Measurements from ENCODE around the gene FAM120A.
"Not testable (repeated sequence)": the region's sequence is repeated elsewhere in the genome, so short reads cannot be mapped to it uniquely, and the experiment has no call there.

The FAM120A gene

GRCh38 chr9:93505541-93506132 is 54.2 kb downstream of the FAM120A start:
- DNase-seq (ENCODE audit: low read depth in 1 of 2, low spot score in 1 of 2): no peak

GRCh38 chr9:93507768-93508167 is 56.3 kb downstream of the FAM120A start:
- DNase-seq (ENCODE audit: low read depth in 1 of 2, low spot score in 1 of 2): no peak

DNA sequence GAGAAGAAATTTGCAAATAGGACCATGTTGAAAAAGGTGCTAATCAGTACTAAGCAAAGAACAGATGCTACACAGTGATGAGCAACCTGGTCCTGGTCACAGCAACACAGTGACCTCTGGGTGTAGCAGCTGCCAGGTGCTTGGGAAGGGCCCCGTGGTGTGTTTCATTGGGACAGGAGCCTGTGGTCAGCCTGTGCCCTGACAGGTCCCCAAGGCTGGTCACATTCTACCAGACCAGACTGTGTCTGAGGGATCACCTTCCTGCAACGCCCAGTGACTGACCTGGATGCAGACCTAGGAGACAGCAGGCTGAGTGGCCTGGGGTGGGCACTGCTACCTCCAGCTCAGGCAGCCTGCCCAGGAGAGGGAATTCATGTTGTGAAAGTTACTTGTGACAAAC is 56.7 kb downstream of the FAM120A start:
- no peak for DNase-seq (ENCODE audit: low read depth in 1 of 2, low spot score in 1 of 2)

DNA sequence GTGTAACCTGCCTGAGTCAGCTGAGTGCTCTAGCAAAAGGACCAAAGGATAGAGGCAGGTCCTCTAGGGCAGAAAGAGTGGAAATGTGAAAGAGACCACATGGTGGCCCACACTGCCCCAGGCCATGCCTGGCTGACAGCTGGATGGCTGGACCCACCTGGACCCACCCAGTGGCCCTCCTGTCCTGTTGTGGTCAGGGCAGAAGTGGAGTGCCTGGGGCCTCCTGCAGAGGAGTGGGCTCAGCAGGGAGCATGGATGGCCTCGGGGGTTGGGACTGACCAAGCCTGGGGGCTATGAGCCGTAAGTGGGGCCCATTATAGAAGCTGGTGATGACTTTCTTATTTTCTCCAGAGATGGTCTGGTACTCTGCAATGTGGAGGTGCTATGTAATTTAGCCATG is 57.6 kb downstream of the FAM120A start:
- DNase-seq (ENCODE audit: low read depth in 1 of 2, low spot score in 1 of 2): no peak

- no peak for DNase-seq (ENCODE audit: low read depth in 1 of 2, low spot score in 1 of 2)
Measured at GRCh38 chr9:93510041-93510440, 58.6 kb downstream of the FAM120A start.

DNA sequence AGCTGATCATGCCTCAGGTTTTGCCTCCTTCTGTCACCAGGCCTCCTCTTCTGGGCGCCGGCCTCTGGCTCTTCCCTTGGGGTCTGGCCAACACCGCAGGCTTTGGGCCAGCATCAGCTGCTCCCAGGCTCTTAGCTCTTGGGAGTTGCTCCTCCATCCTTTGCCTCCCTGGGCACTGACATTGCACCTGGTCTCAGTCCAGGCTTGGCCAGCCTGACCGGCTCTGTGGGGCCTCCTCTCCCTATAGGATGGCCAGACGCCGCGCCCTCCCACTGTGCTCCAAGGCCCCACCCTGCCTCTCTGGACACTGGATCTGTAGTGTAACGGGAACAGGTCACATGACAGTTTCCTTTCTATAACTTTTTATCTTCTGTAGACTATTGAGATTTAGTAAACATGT is 59.7 kb downstream of the FAM120A start:
- DNase-seq (ENCODE audit: low read depth in 1 of 2, low spot score in 1 of 2): not testable (repeated sequence)

DNA sequence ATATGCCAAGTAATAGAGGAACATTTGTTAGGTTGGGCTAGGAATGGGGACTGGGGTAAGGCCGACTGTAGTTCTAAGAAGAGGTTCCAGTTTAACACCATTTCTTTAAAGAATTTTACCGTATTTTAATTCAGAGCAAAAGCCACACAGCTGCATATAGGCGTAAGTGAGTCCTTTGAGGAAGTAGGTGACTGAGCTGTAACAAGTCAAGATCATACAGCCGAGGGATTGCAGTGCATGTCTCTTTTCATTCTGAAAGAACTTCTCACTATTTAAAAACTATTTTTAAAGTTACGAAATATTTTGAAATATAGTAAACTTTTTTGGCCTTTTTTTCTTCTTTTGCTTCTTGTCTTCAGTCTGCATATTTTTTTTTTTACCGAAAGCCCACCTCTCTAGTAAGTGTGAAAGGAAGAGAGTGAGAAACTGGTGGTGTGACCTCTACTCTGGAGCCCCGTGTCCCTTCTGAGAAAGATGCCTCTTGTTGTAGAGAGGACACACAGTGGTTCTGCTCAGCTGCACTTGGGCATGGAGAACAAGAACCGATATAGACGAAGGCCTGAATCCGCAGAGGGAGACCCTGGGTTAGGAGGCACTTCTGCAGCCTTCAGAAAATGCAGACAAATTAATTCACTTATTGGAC is 60.8 kb downstream of the FAM120A start:
- DNase-seq (ENCODE audit: low read depth in 1 of 2, low spot score in 1 of 2): not testable (repeated sequence)

DNA sequence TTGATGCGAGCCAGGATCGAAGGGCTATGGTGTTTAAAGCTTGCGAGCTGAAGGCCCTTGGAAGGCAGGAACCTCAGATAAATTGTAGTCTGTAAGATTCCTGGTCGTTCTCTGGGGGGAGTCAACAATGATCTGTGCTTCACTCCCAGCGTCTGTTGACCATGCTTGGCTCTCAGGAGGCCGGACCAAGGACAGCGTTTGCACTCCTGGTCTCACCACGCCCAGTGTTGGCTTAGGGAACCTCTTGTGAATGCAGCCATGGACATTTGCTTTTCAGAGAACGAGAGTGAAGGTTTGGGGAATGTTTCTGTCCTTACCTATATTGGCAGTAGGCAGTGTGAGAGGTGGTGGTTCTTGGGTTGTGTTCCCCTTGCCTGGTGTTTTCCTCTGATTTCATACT is 62.1 kb downstream of the FAM120A start:
- DNase-seq (ENCODE audit: low read depth in 1 of 2, low spot score in 1 of 2): no peak

DNA sequence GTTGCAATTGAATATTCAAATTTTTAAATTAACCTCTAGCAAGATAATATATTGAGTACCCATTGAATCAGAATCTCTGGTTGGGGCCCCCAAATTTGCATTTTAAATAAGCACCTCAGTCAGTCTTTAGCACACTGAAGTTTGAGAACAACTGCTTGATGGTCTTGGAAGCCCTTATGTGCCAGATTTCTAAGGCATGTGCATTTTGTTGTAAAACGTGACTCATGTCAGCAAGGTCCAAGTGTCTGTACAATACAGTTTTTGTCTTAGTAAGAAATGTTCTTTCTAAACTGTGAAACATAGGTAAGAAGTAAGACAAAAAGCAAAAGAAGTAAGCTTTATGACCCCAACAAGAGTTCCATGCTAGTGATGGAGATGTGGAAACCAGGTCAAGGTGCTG is 65.8 kb downstream of the FAM120A start:
- DNase-seq (ENCODE audit: low read depth in 1 of 2, low spot score in 1 of 2): no peak

DNA sequence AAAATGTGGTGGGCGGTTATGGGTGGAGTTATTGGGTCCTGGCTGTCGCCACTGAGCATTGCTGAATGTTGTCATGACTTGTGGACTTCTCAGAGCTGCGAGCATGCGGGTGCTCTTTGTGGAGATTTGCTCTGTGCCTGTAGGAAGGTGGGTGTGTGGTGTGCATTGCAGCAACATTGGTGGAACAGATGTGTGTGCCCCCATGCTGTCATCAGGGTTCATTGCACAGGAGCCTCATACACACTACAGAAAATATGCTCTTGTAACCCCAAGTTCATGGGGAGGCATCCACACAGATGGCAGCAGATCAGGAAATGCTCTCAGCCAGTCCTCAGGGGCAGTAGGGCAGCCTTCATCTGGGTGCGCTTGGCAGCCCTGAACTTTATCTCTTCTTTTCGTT is 69.0 kb downstream of the FAM120A start:
- no peak for DNase-seq (ENCODE audit: low read depth in 1 of 2, low spot score in 1 of 2)

GRCh38 chr9:93522736-93523135 is 71.3 kb downstream of the FAM120A start:
- DNase-seq (ENCODE audit: low read depth in 1 of 2, low spot score in 1 of 2): no peak

DNA sequence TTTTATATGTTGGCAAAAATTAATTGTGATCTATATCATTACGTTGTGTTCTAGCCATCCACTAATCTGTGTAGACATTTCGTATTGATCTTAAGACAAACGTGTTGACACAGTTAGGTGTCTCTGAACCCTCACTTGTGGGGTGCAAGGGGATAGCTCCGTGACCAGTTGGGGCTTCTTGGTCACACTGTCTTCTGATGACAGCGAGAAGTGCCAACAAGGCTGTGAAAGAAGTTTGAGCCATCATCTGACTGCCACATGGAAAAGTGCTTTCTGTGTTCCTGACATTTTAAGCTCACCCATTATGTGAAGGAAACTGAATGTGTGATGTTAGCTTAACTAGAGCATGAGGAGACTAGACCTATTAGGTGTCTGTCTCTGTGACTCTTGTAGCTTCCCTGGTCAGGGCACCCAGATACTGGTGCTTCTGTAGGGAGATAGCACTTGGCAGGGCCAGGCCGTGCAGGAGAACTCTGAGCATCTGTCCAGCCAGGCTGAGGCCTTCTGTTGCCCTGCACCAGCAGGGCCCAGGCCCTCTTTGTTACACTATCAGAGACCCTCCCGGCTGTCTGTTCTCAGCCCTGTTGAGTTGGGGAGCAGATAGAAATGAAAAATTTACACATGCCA is 72.1 kb downstream of the FAM120A start:
- no peak for DNase-seq (ENCODE audit: low read depth in 1 of 2, low spot score in 1 of 2)

DNA sequence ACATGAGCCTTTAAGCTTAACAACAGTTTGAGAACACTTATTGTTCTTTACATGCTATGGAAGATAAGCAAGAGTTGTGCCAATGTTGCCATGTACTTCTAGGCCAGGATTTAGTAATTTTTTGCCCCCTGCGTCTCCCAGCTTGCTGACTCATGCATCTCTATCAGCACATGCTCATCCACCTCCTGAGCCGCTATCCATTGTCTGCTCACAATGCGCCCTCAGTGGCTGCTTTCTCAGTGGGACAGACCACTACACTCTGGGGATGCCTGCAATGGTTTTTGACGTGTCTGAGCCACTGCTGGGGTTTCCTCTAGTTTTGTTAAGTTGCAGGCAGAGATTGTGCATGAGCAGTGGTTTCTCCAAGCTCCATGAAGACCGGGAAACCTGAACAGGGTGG is 74.0 kb downstream of the FAM120A start:
- DNase-seq (ENCODE audit: low read depth in 1 of 2, low spot score in 1 of 2): no peak

GRCh38 chr9:93531374-93531773 is 79.9 kb downstream of the FAM120A start:
- no peak for DNase-seq (ENCODE audit: low read depth in 1 of 2, low spot score in 1 of 2)

DNA sequence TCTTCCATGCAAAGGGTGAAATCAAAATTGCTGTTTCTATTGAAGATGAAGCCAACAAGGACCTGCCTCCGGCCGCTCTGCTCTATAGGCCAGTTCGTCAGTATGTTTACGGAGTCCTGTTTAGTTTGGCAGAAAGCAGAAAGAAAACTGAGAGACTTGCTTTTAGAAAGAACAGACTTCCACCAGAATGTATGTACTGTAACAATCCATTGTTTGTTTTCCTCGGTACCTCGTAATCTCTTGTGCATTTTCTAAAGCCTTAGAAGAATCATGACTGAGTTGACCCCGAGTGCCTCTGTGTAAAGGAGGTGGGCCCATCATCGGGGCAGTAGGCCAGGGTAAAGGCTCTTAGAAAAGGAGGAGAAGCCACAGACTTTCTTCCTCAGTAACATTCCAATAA is 80.7 kb downstream of the FAM120A start:
- no peak for DNase-seq (ENCODE audit: low read depth in 1 of 2, low spot score in 1 of 2)

DNA sequence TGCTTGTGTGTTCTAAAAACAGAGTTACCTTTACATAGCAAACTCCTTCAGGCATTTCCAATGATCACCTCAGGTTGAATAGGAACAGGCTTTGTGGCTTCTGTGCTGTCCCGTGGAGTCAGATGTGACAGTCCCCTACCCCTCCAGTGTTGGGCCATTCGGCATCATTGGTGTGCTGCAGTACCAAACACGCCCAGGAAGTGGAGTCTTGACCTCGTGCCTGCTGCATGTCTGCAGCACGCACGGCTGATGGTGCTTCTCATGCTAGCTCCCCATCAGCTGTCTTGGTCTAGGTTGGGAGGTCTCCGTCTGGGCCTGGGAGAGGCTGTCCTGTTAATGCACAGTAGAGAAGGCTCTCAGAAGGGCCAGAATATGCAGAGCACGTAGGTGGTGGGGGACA is 82.4 kb downstream of the FAM120A start:
- no peak for DNase-seq (ENCODE audit: low read depth in 1 of 2, low spot score in 1 of 2)

- no peak for DNase-seq (ENCODE audit: low read depth in 1 of 2, low spot score in 1 of 2)
Measured at GRCh38 chr9:93536167-93536566, 84.7 kb downstream of the FAM120A start.

GRCh38 chr9:93536874-93537273 is 85.4 kb downstream of the FAM120A start:
- no peak for DNase-seq (ENCODE audit: low read depth in 1 of 2, low spot score in 1 of 2)

- no peak for DNase-seq (ENCODE audit: low read depth in 1 of 2, low spot score in 1 of 2)
Measured at GRCh38 chr9:93540305-93540704, 88.8 kb downstream of the FAM120A start.

GRCh38 chr9:93541005-93541404 is 89.5 kb downstream of the FAM120A start:
- DNase-seq (ENCODE audit: low read depth in 1 of 2, low spot score in 1 of 2): no peak

DNA sequence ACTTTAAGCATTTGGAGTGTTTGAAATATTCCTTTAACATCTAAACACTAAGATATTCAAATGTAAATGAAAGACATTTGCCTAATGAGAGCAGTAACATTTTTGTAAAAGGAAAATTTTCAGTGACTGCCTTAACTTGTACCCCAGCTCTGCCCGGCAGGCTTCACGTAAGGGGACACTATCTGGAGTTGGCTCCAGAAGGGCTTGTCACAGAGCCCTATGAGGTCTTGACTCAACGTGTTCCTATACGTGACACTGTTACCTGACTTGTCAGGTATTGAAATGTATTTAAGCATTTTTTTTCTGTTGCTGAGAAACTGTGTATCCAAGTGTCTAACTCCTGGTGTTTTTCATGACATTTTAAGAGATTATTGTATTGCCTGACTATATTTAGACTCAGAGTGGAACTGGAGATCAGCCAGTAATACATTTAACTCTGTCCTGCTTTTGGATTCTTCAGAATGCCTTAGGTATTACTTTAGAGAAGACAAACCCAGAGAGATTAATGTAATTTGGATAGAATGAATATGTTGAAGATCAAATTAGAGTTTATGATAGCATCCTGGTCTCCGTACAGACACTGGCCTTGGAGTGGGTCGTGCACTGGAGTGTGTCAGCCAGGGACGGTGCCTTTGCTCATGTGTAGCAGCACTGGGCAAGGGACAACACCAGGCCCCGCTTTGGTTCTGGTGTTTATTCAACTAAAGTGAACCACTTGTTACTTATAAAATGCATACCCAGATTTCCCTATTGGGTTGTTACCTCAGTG is 90.3 kb downstream of the FAM120A start:
- DNase-seq (ENCODE audit: low read depth in 1 of 2, low spot score in 1 of 2): no peak

- DNase-seq (ENCODE audit: low read depth in 1 of 2, low spot score in 1 of 2): no peak
Measured at GRCh38 chr9:93543117-93543516, 91.6 kb downstream of the FAM120A start.
